ENCODE data around the gene LRRTM4.

DNA sequence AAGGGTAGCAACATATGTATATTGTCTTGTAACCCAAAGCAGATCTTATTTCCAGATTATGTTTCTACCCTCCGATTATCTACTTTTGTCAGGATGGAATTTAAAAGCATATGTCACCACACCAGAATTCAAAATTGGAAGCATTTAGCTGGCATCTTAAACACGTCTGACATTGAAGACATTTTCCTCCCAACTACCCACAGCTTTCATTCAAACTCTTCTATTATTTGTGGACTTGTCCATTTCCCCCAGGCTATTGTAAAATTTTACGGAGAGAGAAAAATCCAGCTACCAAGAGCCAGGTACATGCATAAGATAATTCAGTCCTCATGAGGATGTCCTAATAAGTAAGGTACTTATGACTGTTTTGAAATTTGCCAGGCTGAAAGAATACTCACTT is 659.3 kb downstream of the LRRTM4 start:
- TF ChIP-seq, protein P1, sequence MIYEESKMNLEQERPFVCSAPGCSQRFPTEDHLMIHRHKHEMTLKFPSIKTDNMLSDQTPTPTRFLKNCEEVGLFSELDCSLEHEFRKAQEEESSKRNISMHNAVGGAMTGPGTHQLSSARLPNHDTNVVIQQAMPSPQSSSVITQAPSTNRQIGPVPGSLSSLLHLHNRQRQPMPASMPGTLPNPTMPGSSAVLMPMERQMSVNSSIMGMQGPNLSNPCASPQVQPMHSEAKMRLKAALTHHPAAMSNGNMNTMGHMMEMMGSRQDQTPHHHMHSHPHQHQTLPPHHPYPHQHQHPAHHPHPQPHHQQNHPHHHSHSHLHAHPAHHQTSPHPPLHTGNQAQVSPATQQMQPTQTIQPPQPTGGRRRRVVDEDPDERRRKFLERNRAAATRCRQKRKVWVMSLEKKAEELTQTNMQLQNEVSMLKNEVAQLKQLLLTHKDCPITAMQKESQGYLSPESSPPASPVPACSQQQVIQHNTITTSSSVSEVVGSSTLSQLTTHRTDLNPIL (CRISPR knock-in tag; IDR thresholded peaks at IDR 0.05; ENCODE audit: low read depth), result no peak
- TF ChIP-seq TOX (CRISPR knock-in tag; IDR thresholded peaks at IDR 0.05; ENCODE audit: borderline replicate concordance) (no peak), TCF4 (CRISPR knock-in tag; IDR thresholded peaks at IDR 0.05; ENCODE audit: borderline replicate concordance) (no peak), ISL1 (CRISPR knock-in tag; IDR thresholded peaks at IDR 0.05) (no peak), GLIS3 (CRISPR knock-in tag; IDR thresholded peaks at IDR 0.05) (no peak), RARB (CRISPR knock-in tag; IDR thresholded peaks at IDR 0.05) (no peak), ZFP30 (CRISPR knock-in tag; IDR thresholded peaks at IDR 0.05) (no peak), ZFP3 (CRISPR knock-in tag; IDR thresholded peaks at IDR 0.05) (no peak), ZC3H10 (CRISPR knock-in tag; IDR thresholded peaks at IDR 0.05) (no peak), PPARA (CRISPR knock-in tag; IDR thresholded peaks at IDR 0.05; ENCODE audit: borderline replicate concordance) (no peak), OSR1 (CRISPR knock-in tag; IDR thresholded peaks at IDR 0.05) (no peak), ZNF565 (CRISPR knock-in tag; conservative IDR thresholded peaks at IDR 0.05; ENCODE audit: low read depth) (no peak)
- TF ChIP-seq, protein P2, sequence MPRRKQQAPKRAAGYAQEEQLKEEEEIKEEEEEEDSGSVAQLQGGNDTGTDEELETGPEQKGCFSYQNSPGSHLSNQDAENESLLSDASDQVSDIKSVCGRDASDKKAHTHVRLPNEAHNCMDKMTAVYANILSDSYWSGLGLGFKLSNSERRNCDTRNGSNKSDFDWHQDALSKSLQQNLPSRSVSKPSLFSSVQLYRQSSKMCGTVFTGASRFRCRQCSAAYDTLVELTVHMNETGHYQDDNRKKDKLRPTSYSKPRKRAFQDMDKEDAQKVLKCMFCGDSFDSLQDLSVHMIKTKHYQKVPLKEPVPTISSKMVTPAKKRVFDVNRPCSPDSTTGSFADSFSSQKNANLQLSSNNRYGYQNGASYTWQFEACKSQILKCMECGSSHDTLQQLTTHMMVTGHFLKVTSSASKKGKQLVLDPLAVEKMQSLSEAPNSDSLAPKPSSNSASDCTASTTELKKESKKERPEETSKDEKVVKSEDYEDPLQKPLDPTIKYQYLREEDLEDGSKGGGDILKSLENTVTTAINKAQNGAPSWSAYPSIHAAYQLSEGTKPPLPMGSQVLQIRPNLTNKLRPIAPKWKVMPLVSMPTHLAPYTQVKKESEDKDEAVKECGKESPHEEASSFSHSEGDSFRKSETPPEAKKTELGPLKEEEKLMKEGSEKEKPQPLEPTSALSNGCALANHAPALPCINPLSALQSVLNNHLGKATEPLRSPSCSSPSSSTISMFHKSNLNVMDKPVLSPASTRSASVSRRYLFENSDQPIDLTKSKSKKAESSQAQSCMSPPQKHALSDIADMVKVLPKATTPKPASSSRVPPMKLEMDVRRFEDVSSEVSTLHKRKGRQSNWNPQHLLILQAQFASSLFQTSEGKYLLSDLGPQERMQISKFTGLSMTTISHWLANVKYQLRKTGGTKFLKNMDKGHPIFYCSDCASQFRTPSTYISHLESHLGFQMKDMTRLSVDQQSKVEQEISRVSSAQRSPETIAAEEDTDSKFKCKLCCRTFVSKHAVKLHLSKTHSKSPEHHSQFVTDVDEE (CRISPR knock-in tag; IDR thresholded peaks at IDR 0.05), result no peak
- TF ChIP-seq, protein P3, sequence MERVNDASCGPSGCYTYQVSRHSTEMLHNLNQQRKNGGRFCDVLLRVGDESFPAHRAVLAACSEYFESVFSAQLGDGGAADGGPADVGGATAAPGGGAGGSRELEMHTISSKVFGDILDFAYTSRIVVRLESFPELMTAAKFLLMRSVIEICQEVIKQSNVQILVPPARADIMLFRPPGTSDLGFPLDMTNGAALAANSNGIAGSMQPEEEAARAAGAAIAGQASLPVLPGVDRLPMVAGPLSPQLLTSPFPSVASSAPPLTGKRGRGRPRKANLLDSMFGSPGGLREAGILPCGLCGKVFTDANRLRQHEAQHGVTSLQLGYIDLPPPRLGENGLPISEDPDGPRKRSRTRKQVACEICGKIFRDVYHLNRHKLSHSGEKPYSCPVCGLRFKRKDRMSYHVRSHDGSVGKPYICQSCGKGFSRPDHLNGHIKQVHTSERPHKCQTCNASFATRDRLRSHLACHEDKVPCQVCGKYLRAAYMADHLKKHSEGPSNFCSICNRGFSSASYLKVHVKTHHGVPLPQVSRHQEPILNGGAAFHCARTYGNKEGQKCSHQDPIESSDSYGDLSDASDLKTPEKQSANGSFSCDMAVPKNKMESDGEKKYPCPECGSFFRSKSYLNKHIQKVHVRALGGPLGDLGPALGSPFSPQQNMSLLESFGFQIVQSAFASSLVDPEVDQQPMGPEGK (CRISPR knock-in tag; IDR thresholded peaks at IDR 0.05; ENCODE audit: borderline replicate concordance), result no peak
